A549 (cell line): ENCODE results near the gene PABPC3.

Experiments used
- ATOH8 ChIP-seq: fragments of 250-450 bp; sonication (Bioruptor Pico); IDR thresholded peaks from 2 replicates; pipeline ENCODE4 v1.5.0; 2020; ENCODE audit warnings: low read depth, mild to moderate bottlenecking, moderate library complexity
- BCL3 ChIP-seq: fragments of >200 bp; sonication (Bioruptor Twin); formaldehyde crosslinking; IDR thresholded peaks from 3 replicates; pipeline ENCODE4 v1.6.1; 2016
- CHD4 ChIP-seq: fragments of 200-600 bp; sonication (generic); IDR thresholded peaks from 2 replicates; pipeline ENCODE4 v1.6.1; 2016; ENCODE audit warnings: antibody characterized with exemption, mild to moderate bottlenecking, borderline replicate concordance
- CTCF ChIP-seq: fragments of >200 bp; sonication (Bioruptor Twin); formaldehyde crosslinking; IDR thresholded peaks from 3 replicates; pipeline ENCODE4 v1.5.1; 2016
- EP300 ChIP-seq, 2 experiments: fragments of >200 bp; sonication (Bioruptor Twin); formaldehyde crosslinking; IDR thresholded peaks; 2 replicates in 1 of 2; 3 replicates in 1 of 2; pipeline ENCODE4 v1.6.1; 2016 to 2017
- HOXA7 ChIP-seq: fragments of 250-450 bp; sonication (Bioruptor Pico); IDR thresholded peaks from 2 replicates; pipeline ENCODE4 v1.5.0; 2020; ENCODE audit warnings: mild to moderate bottlenecking, moderate library complexity
- JUN ChIP-seq, 2 experiments: fragments of >200 bp; sonication (Bioruptor Twin); formaldehyde crosslinking; IDR thresholded peaks; 2 replicates in 1 of 2; 3 replicates in 1 of 2; pipeline ENCODE4 v1.6.1; 2016 to 2017
- PBX3 ChIP-seq: IDR thresholded peaks from 2 replicates; pipeline ENCODE4 v1.6.1; 2012
- POLR2A ChIP-seq: IDR thresholded peaks from 2 replicates; pipeline ENCODE4 v1.6.1; 2012; ENCODE audit warnings: mild to moderate bottlenecking, low read length
- POLR2AphosphoS2 ChIP-seq: conservative IDR thresholded peaks from 2 replicates; pipeline ENCODE4 v1.6.1; 2012; ENCODE audit warnings: low read length, improper control_type of control experiment, inconsistent platforms
- RAD21 ChIP-seq, 2 experiments: fragments of >200 bp in 1 of 2; sonication (Bioruptor Twin) in 1 of 2; formaldehyde crosslinking in 1 of 2; IDR thresholded peaks in 1 of 2; conservative IDR thresholded peaks in 1 of 2; 2 replicates in 1 of 2; 3 replicates in 1 of 2; pipeline ENCODE4 v1.6.1; 2012 to 2018; ENCODE audit warnings: inconsistent platforms in 1 of 2
- REST ChIP-seq: fragments of 200-600 bp; sonication (generic); IDR thresholded peaks from 2 replicates; pipeline ENCODE4 v1.6.1; 2016; ENCODE audit warnings: antibody characterized with exemption, mild to moderate bottlenecking, moderate library complexity
- USF2 ChIP-seq: fragments of 450-650 bp; IDR thresholded peaks from 2 replicates; pipeline ENCODE4 v1.6.1; 2014; ENCODE audit warnings: antibody characterized with exemption
- ZNF302 ChIP-seq: fragments of 250-450 bp; sonication (Bioruptor Pico); IDR thresholded peaks from 2 replicates; pipeline ENCODE4 v1.9.0; 2021; ENCODE audit warnings: inconsistent platforms, mild to moderate bottlenecking, moderate library complexity

- TF ChIP-seq REST (no peak), BCL3 (no peak), POLR2A (no peak), CTCF (no peak), RAD21 (conservative IDR thresholded peaks at IDR 0.05 in 1 of 2, IDR thresholded peaks at IDR 0.05 in 1 of 2) (no peak), ATOH8 (no peak), POLR2AphosphoS2 (no peak), EP300 (IDR thresholded peaks at IDR 0.05) (no peak), HOXA7 (CRISPR knock-in tag) (no peak), USF2 (no peak), CHD4 (no peak), JUN (IDR thresholded peaks at IDR 0.05) (no peak), PBX3 (no peak), ZNF302 (no peak)
These were observed 36.9 kb downstream of the PABPC3 start for GRCh38 chr13:25132751-25133390.
